GM13977 (cell line): Measurements from ENCODE around the gene YY1AP1.
"Not testable (repeated sequence)": the region's sequence is repeated elsewhere in the genome, so short reads cannot be mapped to it uniquely, and the experiment has no call there.

Source experiments
- DNase-seq: peaks from one replicate; pipeline ENCODE4 v3.0.0; 2012; ENCODE audit warnings: low spot score
- in situ Hi-C: fragments of 300-500 bp; cut with MboI; formaldehyde crosslinking; loops from one replicate; pipeline ENCODE4 v1.12.0; 2022; ENCODE audit warnings: low sequenced_read_pairs, low pct_unique_long_range_greater_than_20kb, mixed read lengths, inconsistent platforms; ENCODE audit not compliant: unreplicated experiment
- TF ChIP-seq, protein P1 (sequence below): IDR thresholded peaks from 2 replicates; pipeline ENCODE4 v1.5.1; 2012; ENCODE audit warnings: mild to moderate bottlenecking, control low read depth; ENCODE audit not compliant: insufficient read depth; ENCODE audit errors: extremely low read depth, missing control alignments

The YY1AP1 gene, protein sequence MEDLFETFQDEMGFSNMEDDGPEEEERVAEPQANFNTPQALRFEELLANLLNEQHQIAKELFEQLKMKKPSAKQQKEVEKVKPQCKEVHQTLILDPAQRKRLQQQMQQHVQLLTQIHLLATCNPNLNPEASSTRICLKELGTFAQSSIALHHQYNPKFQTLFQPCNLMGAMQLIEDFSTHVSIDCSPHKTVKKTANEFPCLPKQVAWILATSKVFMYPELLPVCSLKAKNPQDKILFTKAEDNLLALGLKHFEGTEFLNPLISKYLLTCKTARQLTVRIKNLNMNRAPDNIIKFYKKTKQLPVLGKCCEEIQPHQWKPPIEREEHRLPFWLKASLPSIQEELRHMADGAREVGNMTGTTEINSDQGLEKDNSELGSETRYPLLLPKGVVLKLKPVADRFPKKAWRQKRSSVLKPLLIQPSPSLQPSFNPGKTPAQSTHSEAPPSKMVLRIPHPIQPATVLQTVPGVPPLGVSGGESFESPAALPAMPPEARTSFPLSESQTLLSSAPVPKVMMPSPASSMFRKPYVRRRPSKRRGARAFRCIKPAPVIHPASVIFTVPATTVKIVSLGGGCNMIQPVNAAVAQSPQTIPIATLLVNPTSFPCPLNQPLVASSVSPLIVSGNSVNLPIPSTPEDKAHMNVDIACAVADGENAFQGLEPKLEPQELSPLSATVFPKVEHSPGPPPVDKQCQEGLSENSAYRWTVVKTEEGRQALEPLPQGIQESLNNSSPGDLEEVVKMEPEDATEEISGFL

DNA sequence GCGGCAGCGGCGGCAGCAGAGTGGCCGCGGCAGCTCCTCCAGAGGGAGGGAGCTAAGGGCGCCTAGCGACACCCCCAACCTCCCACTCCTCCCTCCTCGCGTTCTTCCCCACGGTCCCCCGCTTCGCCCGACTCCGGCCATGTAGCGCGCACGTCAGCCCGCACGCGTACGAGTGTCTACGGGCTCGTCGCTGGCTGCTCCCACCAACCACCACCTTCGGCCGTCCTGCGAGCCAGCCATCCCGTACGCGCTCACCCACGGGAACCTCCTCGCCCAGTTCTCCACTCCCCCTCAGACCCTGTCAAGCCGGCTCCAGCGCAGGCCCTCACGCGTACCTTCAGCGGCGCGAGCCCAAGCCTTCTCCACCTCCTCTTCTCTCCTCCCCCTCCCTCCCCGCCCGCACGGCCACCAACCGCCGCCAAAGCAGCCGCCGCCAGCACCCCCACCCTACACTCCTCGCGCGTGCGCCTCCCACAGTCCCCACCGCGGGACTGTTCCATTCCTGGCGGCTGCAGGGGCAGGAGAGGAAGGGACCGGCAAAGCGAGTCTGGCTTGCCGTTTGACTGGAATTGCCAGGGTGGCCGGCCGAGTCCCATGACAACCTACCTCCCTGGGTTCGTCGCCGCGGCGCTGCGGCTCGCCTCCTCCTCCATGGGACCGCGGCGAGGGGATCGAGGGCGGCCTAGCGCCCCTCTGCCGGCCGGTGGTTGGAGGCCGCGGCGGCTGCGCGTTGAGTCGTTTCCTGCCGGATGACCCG lies at the start of gene YY1AP1:
Gene YY1AP1, minus strand, starts transcription at position 451 of the 757 bp plus-strand sequence. CDS start 8,338 bp downstream, outside the sequence.
- peak; percentile 94 for DNase-seq
- TF ChIP-seq, protein P1, sequence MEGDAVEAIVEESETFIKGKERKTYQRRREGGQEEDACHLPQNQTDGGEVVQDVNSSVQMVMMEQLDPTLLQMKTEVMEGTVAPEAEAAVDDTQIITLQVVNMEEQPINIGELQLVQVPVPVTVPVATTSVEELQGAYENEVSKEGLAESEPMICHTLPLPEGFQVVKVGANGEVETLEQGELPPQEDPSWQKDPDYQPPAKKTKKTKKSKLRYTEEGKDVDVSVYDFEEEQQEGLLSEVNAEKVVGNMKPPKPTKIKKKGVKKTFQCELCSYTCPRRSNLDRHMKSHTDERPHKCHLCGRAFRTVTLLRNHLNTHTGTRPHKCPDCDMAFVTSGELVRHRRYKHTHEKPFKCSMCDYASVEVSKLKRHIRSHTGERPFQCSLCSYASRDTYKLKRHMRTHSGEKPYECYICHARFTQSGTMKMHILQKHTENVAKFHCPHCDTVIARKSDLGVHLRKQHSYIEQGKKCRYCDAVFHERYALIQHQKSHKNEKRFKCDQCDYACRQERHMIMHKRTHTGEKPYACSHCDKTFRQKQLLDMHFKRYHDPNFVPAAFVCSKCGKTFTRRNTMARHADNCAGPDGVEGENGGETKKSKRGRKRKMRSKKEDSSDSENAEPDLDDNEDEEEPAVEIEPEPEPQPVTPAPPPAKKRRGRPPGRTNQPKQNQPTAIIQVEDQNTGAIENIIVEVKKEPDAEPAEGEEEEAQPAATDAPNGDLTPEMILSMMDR, result no peak
- in situ Hi-C loops, result no loop called here

DNA sequence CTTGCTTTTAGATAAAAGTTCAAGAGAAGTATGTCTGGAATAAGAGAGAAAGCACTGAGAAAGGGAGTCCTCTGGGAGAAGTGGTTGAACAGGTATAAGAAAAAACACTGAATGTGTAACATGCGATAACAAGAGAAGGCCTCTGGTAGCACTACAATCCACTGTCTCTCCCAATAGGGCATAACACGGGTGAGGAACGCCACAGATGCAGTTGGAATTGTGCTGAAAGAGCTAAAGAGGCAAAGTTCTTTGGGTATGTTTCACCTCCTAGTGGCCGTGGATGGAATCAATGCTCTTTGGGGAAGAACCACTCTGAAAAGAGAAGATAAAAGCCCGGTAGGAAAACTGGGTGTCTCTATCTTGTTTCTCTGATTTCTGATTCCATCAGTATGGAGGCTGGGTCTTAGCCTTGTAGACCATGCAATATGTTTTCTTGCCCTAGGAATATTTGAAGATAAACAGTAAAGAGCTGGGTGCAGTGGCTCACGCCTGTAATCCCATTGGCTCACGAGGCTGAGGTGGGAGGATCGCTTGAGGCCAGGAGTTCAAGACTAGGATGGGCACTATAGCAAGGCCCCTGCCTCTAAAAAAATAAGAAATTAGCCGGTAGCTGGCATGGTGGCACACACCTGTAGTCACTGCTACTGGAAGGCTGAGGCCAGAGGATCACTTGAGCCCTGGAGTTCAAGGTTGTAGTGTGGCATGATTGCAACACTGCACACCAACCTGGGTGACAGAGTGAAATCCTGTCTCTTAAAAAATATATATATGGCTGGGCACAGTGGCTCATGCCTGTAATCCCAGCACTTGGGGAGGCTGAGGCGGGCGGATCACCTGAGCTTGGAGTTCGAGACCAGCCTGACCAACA lies 40.7 kb upstream of the YY1AP1 start:
- DNase-seq, result peak; percentile 22
- TF ChIP-seq, protein P1, result peak; percentile 59
- in situ Hi-C loops, result no loop called here

DNA sequence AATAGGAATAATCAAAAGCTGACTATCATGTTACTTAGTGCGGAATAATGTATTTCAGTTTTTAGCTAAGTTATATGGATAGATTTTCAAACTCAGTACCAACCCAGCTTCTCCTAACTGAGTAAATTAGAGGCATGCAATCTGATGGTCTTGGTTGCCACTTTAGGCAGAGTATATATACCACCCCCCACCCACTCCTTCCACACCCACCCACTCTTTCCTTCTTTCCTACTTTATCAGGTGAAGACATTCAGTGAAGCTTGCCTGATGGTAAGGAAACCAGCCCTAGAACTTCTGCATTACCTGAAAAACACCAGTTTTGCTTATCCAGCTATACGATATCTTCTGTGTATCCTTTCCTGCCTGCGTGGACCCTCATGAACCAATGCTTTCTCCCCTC lies 36.6 kb upstream of the YY1AP1 start:
- no peak for DNase-seq
- in situ Hi-C loops, result no loop called here
- TF ChIP-seq, protein P1, result no peak

DNA sequence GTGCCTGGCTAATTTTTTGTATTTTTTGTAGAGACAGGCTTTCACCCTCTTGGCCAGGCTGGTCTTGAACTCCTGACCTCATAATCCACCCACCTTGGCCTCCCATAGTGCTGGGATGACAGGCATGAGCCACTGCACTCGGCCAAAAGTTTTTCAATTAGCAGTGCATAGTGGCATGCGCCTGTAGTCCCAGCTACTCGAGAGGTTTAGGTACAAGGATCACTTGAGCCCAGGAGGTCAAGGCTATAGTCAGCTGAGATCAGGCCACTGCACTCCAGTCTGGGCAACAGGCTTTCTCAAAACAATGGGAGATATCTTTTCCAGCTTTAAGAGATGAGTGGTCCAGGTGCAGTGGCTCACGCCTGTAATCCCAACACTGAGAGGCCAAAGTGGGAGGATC lies 31.1 kb upstream of the YY1AP1 start:
- DNase-seq, result no peak
- TF ChIP-seq, protein P1, result no peak
- in situ Hi-C loops, result no loop called here

DNA sequence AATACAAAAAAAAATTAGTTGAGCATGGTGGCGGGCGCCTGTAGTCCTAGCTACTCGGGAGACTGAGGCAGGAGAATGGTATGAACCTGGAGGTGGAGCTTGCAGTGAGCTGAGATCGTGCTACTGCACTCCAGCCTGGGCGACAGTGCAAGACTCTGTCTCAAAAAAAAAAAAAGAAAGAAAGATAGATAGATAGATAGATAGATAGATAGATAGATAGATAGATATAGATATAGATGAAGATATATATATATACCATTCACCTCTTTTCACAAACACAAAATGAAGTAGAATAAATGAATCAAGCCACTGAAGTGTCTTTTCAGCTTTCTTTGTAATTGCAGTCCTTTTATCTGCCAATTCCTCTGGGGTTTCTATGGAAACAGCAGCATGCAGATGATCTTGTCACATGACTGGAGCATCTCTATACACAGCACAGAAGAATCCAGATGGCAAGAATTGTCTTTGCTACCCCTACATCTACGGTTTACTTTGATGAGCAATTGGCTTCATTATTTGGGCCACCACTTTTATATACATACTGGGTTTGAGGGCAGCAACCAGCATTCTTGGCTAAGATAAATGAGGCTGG lies 30.0 kb upstream of the YY1AP1 start:
- DNase-seq, in situ Hi-C loops: not testable (repeated sequence)

DNA sequence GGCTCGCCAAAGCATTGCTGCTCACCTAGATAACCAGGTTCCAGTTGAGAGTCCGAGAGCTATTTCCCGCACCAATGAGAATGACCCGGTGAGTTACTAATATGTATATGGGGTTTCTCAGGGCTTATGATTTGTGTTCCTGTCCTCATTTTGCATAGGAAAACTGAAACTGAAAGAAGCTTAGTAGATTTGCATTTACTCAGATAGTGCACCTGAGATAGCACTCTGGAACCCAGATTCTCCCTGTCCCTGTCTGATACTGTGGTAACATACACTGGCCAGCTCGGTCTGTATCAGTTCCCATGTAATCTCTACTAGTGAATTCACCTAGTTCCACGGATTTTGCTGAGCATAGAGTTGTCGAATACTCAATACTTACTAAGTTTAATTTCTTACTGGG lies 28.5 kb upstream of the YY1AP1 start:
- TF ChIP-seq, protein P1, result no peak
- DNase-seq, result peak; percentile 67
- in situ Hi-C loops, result no loop called here
